ENCODE results near the gene CATSPER1.

GRCh38 chr11:66073669-66074068, 47.4 kb upstream of the CATSPER1 start:
- no peak for TF ChIP-seq GATA2 (IDR thresholded peaks at IDR 0.05; ENCODE audit: low read depth, low read length)
- TF ChIP-seq GATA3 (IDR thresholded peaks at IDR 0.05; ENCODE audit: low read depth, low read length) = no peak

All from SH-SY5Y (cell line).